ENCODE measurements around the gene CALML6. TPM values are rescaled to one million over a fixed set of nuclear protein-coding genes. Genes with fewer than 3 reads are reported as not detected.

CALML6 gene
- total RNA-seq, 1 experiment from 2014 or later = 1.7 TPM

- no peaks in the 10 kb centered on the region for H3K9me3 ChIP-seq (ENCODE audit: control insufficient read depth, low read depth, low read length)
- H3K4ac ChIP-seq (ENCODE audit: low read depth, low read length) = no peak overlapping the region
- no peak overlapping the region for H3K9ac ChIP-seq (ENCODE audit: extremely low read depth, insufficient read length, low read length)
- no peaks in the 10 kb centered on the region for H3K27me3 ChIP-seq (ENCODE audit: insufficient read depth, low read length)
- H2BK12ac ChIP-seq (ENCODE audit: insufficient read length, low read depth, low read length) = no peak overlapping the region
- no peaks in the 10 kb centered on the region for H3K36me3 Mint-ChIP-seq (ENCODE audit: insufficient read depth in 1 of 3, low read depth in 3 of 3)
- H3K9me3 Mint-ChIP-seq = peaks cover 5% of the 10 kb centered on the region in 2 experiments; a peak in 2 of 5 replicates
- no peaks in the 10 kb centered on the region for H3K79me1 ChIP-seq (ENCODE audit: insufficient read depth, low read depth, low read length, poor library complexity, severe bottlenecking)
- no peak overlapping the region for H4K91ac ChIP-seq (ENCODE audit: insufficient read length, low read depth, low read length)
- no peaks in the 10 kb centered on the region for H3K79me2 ChIP-seq (ENCODE audit: insufficient read depth, low read length)
- no peak overlapping the region for H3K4me3 Mint-ChIP-seq
- no CpG with 5 or more reads among the region's 21 CpGs for WGBS (ENCODE audit: extremely low coverage, insufficient read length, low lambda C conversion rate)
- no peaks in the 10 kb centered on the region for H4K20me1 ChIP-seq (ENCODE audit: control insufficient read depth, insufficient read depth, insufficient read length)
- no peaks in the 10 kb centered on the region for H3K4me1 ChIP-seq (ENCODE audit: insufficient read depth, low read length)
- no peak overlapping the region for H3K23ac ChIP-seq (ENCODE audit: insufficient read length, low read depth, low read length)
- DNase-seq = no peak
- no peak overlapping the region for H2BK120ac ChIP-seq (ENCODE audit: low read depth, low read length, poor library complexity, severe bottlenecking)
- H3K4me1 Mint-ChIP-seq = peaks cover 0 to 4% of the 10 kb centered on the region in 2 experiments; a peak in 2 of 4 replicates
- H3T11ph ChIP-seq (ENCODE audit: low read length) = no peak overlapping the region
- no peak overlapping the region for H2BK5ac ChIP-seq (ENCODE audit: insufficient read length, low read length)
- no peak overlapping the region for H2BK20ac ChIP-seq (ENCODE audit: low read depth, low read length, poor library complexity, severe bottlenecking)
- H2AFZ ChIP-seq (ENCODE audit: low read length) = no peak overlapping the region
- H3K14ac ChIP-seq (ENCODE audit: insufficient read depth, low read length) = no peak overlapping the region
- TF ChIP-seq CTCF (conservative IDR thresholded peaks at IDR 0.05) = no peak
- H3K56ac ChIP-seq (ENCODE audit: insufficient read length, low read depth, low read length) = no peak overlapping the region
- H3K27me3 Mint-ChIP-seq (ENCODE audit: low read depth) = peaks cover 4% of the 10 kb centered on the region
- H2AK5ac ChIP-seq (ENCODE audit: insufficient read length, low read length) = no peak overlapping the region
- no peaks in the 10 kb centered on the region for H3K23me2 ChIP-seq (ENCODE audit: insufficient read length, low read depth, low read length, poor library complexity, severe bottlenecking)
- no peak overlapping the region for H3K27ac Mint-ChIP-seq
- H3K18ac ChIP-seq (ENCODE audit: insufficient read length, low read depth, low read length) = no peak overlapping the region
- H2BK15ac ChIP-seq (ENCODE audit: low read depth, low read length) = no peak overlapping the region
- H4K5ac ChIP-seq (ENCODE audit: insufficient read length, low read depth, low read length) = no peak overlapping the region
- H3K4me2 ChIP-seq (ENCODE audit: insufficient read depth, insufficient read length, low read length) = no peak overlapping the region
- no peak overlapping the region for H4K8ac ChIP-seq (replicated peaks; ENCODE audit: insufficient read length, low read depth, low read length)
- H3K27ac ChIP-seq (ENCODE audit: insufficient read length, low read depth, low read length) = no peak overlapping the region
Observed at GRCh38 chr1:1924849-1925248, 9.8 kb downstream of the CALML6 start.

Measured in H9 (cell line).